Stimulated activated CD4-positive, alpha-beta T cell treated with anti-CD3 and anti-CD28 coated beads, Interleukin-12 subunit alpha, Interleukin-12 subunit beta, amount 100 ng/mL, for 4 hours (primary cell): ENCODE measurements around the gene NPTN.

Experiments
- DNase-seq: peaks from one replicate; pipeline ENCODE4 v3.0.0-alpha.2; 2020

NPTN gene

DNA sequence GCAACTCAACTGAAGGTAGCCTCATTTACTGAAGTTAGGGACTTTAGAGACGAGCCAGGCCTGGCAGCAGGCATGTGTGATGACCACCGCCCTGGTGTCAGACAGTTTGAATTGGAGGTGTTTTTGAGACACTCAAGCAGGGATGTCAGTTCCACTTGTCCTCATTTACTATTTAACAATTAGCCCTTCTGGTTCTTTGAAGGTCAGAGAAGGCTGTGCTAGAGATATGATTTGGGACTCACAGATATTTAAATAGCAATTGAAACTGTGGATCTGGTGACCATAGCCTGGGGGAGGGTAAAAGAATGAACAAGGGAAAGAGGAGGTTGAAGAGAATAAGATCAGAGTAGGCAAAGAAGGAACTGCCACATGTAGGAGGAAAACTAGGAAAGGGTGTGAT, 115.6 kb downstream of the NPTN start:
- no peak for DNase-seq

DNA sequence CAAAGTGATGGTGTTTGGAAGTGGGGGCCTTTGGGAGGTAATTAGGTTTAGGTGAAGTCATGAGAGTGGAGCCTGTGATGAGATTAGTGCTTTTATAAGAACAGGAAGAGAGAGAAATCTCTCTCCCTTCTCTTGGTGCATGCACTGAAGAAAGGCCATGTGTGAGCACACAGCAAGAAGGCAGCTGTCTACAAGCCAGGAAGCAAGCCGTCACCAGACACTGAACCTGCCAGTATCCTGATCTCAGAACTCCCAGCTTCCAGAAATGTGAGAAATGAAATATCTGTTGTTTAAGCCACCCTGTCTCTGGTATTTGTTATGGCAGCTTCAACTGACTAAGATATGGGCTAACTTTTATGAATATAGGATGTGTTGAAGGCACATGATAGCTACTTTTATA, 117.7 kb downstream of the NPTN start:
- no peak for DNase-seq
